OCI-LY1 (cell line): ENCODE data around the gene SLC13A2.

Source experiments
- H2AFZ ChIP-seq: fragments of 200-600 bp; sonication (generic), shearing (Covaris generic); 2 replicates; pipeline ENCODE4 v1.6.0; 2014; ENCODE audit warnings: antibody characterized with exemption, mild to moderate bottlenecking, low read length
- H3F3A ChIP-seq: fragments of 200-600 bp; sonication (generic), shearing (Covaris generic); 2 replicates; pipeline ENCODE4 v1.6.0; 2014; ENCODE audit warnings: mild to moderate bottlenecking, antibody characterized with exemption, low read length, moderate library complexity; ENCODE audit not compliant: insufficient read depth
- H3K27ac ChIP-seq: fragments of 200-600 bp; sonication (generic); 2 replicates; pipeline ENCODE4 v1.5.1; 2014; ENCODE audit warnings: low read length, mixed run types, mild to moderate bottlenecking, low read depth; ENCODE audit not compliant: poor library complexity, severe bottlenecking
- H3K27me3 ChIP-seq: fragments of 200-600 bp; sonication (generic); 2 replicates; pipeline ENCODE4 v1.6.0; 2014; ENCODE audit warnings: antibody characterized with exemption, mild to moderate bottlenecking, low read length, moderate library complexity; ENCODE audit not compliant: insufficient read depth
- H3K36me3 ChIP-seq: fragments of 200-600 bp; sonication (generic); 2 replicates; pipeline ENCODE4 v1.6.1; 2014; ENCODE audit warnings: mild to moderate bottlenecking, antibody characterized with exemption, low read length, moderate library complexity, mixed read lengths; ENCODE audit not compliant: insufficient read depth
- H3K4me1 ChIP-seq: fragments of 200-600 bp; sonication (generic); 2 replicates; pipeline ENCODE4 v1.5.1; 2014; ENCODE audit warnings: mild to moderate bottlenecking, low read length, moderate library complexity; ENCODE audit not compliant: insufficient read depth, severe bottlenecking
- H3K4me2 ChIP-seq: fragments of 200-600 bp; sonication (generic), shearing (Covaris generic); 2 replicates; pipeline ENCODE4 v1.6.1; 2014; ENCODE audit warnings: low read length
- H3K4me3 ChIP-seq: fragments of 200-600 bp; sonication (generic); 2 replicates; pipeline ENCODE4 v1.5.1; 2014; ENCODE audit warnings: low read length, low read depth, mild to moderate bottlenecking, mixed read lengths; ENCODE audit not compliant: poor library complexity, severe bottlenecking
- H3K79me2 ChIP-seq: fragments of 200-600 bp; shearing (Covaris generic); 2 replicates; pipeline ENCODE4 v1.6.1; 2016; ENCODE audit warnings: mixed run types, low read length, mixed read lengths; ENCODE audit not compliant: insufficient read depth
- H3K9ac ChIP-seq: fragments of 200-600 bp; sonication (generic), shearing (Covaris generic); 2 replicates; pipeline ENCODE4 v1.6.1; 2014; ENCODE audit warnings: mild to moderate bottlenecking, low read length, mixed read lengths
- H3K9me2 ChIP-seq: fragments of 200-600 bp; sonication (generic), shearing (Covaris generic); 2 replicates; pipeline ENCODE4 v1.6.1; 2014; ENCODE audit warnings: low read depth, mild to moderate bottlenecking, low read length, mixed read lengths
- H3K9me3 ChIP-seq: fragments of 200-600 bp; shearing (Covaris generic); 2 replicates; pipeline ENCODE4 v1.6.1; 2014; ENCODE audit warnings: low read length, mixed read lengths
- H4K20me1 ChIP-seq: fragments of 200-600 bp; sonication (generic), shearing (Covaris generic); 2 replicates; pipeline ENCODE4 v1.6.0; 2016; ENCODE audit warnings: mild to moderate bottlenecking, low read length; ENCODE audit not compliant: insufficient read depth
- CTCF ChIP-seq: fragments of 200-600 bp; sonication (generic), shearing (Covaris generic); IDR thresholded peaks from 2 replicates; pipeline ENCODE4 v1.5.1; 2017; ENCODE audit warnings: mild to moderate bottlenecking, antibody characterized with exemption, low read length, moderate library complexity, mixed read lengths
- EZH2 ChIP-seq: fragments of 200-600 bp; sonication (generic), shearing (Covaris generic); IDR thresholded peaks from 2 replicates; pipeline ENCODE4 v1.8.0; 2017; ENCODE audit warnings: borderline replicate concordance, mixed run types, mild to moderate bottlenecking, antibody characterized with exemption, low read length, moderate library complexity, mixed read lengths

Gene SLC13A2

GRCh38 chr17:28474111-28474531 lies 677 bp downstream of the SLC13A2 start:
- H3K4me2 ChIP-seq = no peak overlapping the region
- H3F3A ChIP-seq = no peaks in the 10 kb centered on the region
- H4K20me1 ChIP-seq = no peaks in the 10 kb centered on the region
- H3K36me3 ChIP-seq = no peaks in the 10 kb centered on the region
- no peaks in the 10 kb centered on the region for H3K4me1 ChIP-seq
- no peak overlapping the region for H3K4me3 ChIP-seq
- no peaks in the 10 kb centered on the region for H3K9me3 ChIP-seq
- no peaks in the 10 kb centered on the region for H3K9me2 ChIP-seq
- no peak overlapping the region for H3K27ac ChIP-seq
- no peak overlapping the region for H3K9ac ChIP-seq
- TF ChIP-seq CTCF (no peak), EZH2 (no peak)
- no peaks in the 10 kb centered on the region for H3K27me3 ChIP-seq
- H2AFZ ChIP-seq = no peak overlapping the region
- no peaks in the 10 kb centered on the region for H3K79me2 ChIP-seq

- Histone ChIP-seq H3K9me3 (no peaks in the 10 kb centered on the region), H3K27me3 (no peaks in the 10 kb centered on the region), H3F3A (no peaks in the 10 kb centered on the region), H3K4me1 (no peaks in the 10 kb centered on the region), H3K36me3 (no peaks in the 10 kb centered on the region), H3K4me2 (no peak overlapping the region), H3K9ac (no peak overlapping the region), H2AFZ (no peak overlapping the region), H3K9me2 (no peaks in the 10 kb centered on the region), H3K4me3 (no peak overlapping the region), H3K27ac (no peak overlapping the region), H3K79me2 (no peaks in the 10 kb centered on the region), H4K20me1 (no peaks in the 10 kb centered on the region)
- TF ChIP-seq CTCF (no peak), EZH2 (no peak)
These were observed 1.9 kb downstream of the SLC13A2 start for GRCh38 chr17:28475151-28475900.

- Histone ChIP-seq H3K9me2 (no peaks in the 10 kb centered on the region), H3K9me3 (no peaks in the 10 kb centered on the region), H3K4me3 (no peak overlapping the region), H3K36me3 (no peaks in the 10 kb centered on the region), H3K4me1 (no peaks in the 10 kb centered on the region), H4K20me1 (no peaks in the 10 kb centered on the region), H3K27ac (no peak overlapping the region), H3K4me2 (no peak overlapping the region), H3K79me2 (no peaks in the 10 kb centered on the region), H3K9ac (no peak overlapping the region), H2AFZ (no peak overlapping the region), H3F3A (no peaks in the 10 kb centered on the region), H3K27me3 (no peaks in the 10 kb centered on the region)
- no peak for TF ChIP-seq CTCF
- no peak for TF ChIP-seq EZH2
These were observed 2.8 kb downstream of the SLC13A2 start for GRCh38 chr17:28476076-28476865.
